KMS-11 (cell line): Measurements from ENCODE around the gene GDAP1L1.

Experiments used
- H2AFZ ChIP-seq: fragments of 200-600 bp; sonication (generic); 2 replicates; pipeline ENCODE4 v1.6.1; 2016; ENCODE audit warnings: antibody characterized with exemption, mixed run types, low read depth
- H3K27ac ChIP-seq: fragments of 200-600 bp; sonication (generic); 2 replicates; pipeline ENCODE4 v1.6.1; 2016; ENCODE audit warnings: mild to moderate bottlenecking, mixed run types
- H3K27me3 ChIP-seq: fragments of 200-600 bp; sonication (generic); 2 replicates; pipeline ENCODE4 v1.6.1; 2017; ENCODE audit warnings: mild to moderate bottlenecking, low read depth, mixed run types, moderate library complexity; ENCODE audit not compliant: insufficient read depth
- H3K36me3 ChIP-seq: fragments of 200-600 bp; sonication (generic); 2 replicates; pipeline ENCODE4 v1.6.1; 2017; ENCODE audit warnings: mild to moderate bottlenecking, mixed run types; ENCODE audit not compliant: insufficient read depth
- H3K4me1 ChIP-seq: fragments of 200-600 bp; sonication (generic); 2 replicates; pipeline ENCODE4 v1.6.1; 2016; ENCODE audit warnings: mild to moderate bottlenecking, low read depth, mixed run types; ENCODE audit not compliant: poor library complexity, severe bottlenecking
- H3K4me2 ChIP-seq: fragments of 200-600 bp; sonication (generic); 2 replicates; pipeline ENCODE4 v1.7.0; 2016; ENCODE audit warnings: mild to moderate bottlenecking, mixed run types
- H3K4me3 ChIP-seq: fragments of 200-600 bp; sonication (generic); IDR thresholded peaks from 2 replicates; pipeline ENCODE4 v1.6.1; 2017; ENCODE audit warnings: low read depth, low read length, mixed read lengths; ENCODE audit not compliant: insufficient read depth
- H3K79me2 ChIP-seq: fragments of 200-600 bp; sonication (generic); 2 replicates; pipeline ENCODE4 v1.6.1; 2016; ENCODE audit warnings: low read depth, mixed run types; ENCODE audit not compliant: insufficient read depth
- H3K9ac ChIP-seq: fragments of 200-600 bp; sonication (generic); 2 replicates; pipeline ENCODE4 v1.6.1; 2016; ENCODE audit warnings: mild to moderate bottlenecking, mixed run types
- H4K20me1 ChIP-seq: fragments of 200-600 bp; sonication (generic); 2 replicates; pipeline ENCODE4 v1.6.1; 2016; ENCODE audit warnings: mild to moderate bottlenecking, mixed run types; ENCODE audit not compliant: insufficient read depth
- CTCF ChIP-seq: fragments of 200-600 bp; sonication (generic); conservative IDR thresholded peaks from 2 replicates; pipeline ENCODE4 v1.6.1; 2017; ENCODE audit warnings: low read depth, mild to moderate bottlenecking, antibody characterized with exemption, low read length, moderate library complexity, mixed read lengths

Gene GDAP1L1

GRCh38 chr20:44247131-44247571 lies at the start of gene GDAP1L1:
Gene GDAP1L1, plus strand, starts transcription at chr20:44247308. Its CDS starts 27 bp downstream, at chr20:44247335.
- no peaks in the 10 kb centered on the region for H3K4me1 ChIP-seq
- no peaks in the 10 kb centered on the region for H3K36me3 ChIP-seq
- no peak for TF ChIP-seq CTCF
- no peaks in the 10 kb centered on the region for H3K27me3 ChIP-seq
- H3K27ac ChIP-seq, result no peak within 1 kb of the TSS
- H3K9ac ChIP-seq, result no peak within 1 kb of the TSS
- H3K4me2 ChIP-seq, result no peak within 1 kb of the TSS
- H2AFZ ChIP-seq, result no peak within 1 kb of the TSS
- no peak within 1 kb of the TSS for H3K4me3 ChIP-seq
- H3K79me2 ChIP-seq, result no peaks in the 10 kb centered on the region
- H4K20me1 ChIP-seq, result no peaks in the 10 kb centered on the region

- Histone ChIP-seq H3K79me2 (peaks cover 7% of the 10 kb centered on the region), H3K27ac (no peak overlapping the region), H3K27me3 (no peaks in the 10 kb centered on the region), H2AFZ (no peak overlapping the region), H3K4me1 (peaks cover 33% of the 10 kb centered on the region), H3K4me3 (no peak overlapping the region), H3K9ac (no peak overlapping the region), H3K36me3 (peaks cover 5% of the 10 kb centered on the region; the same call in 1 of the 2 replicates), H3K4me2 (no peak overlapping the region), H4K20me1 (peaks cover 5% of the 10 kb centered on the region; the same call in 1 of the 2 replicates)
- TF ChIP-seq CTCF, result no peak
These were observed 48.2 kb upstream of the GDAP1L1 start for GRCh38 chr20:44198872-44199271.

- no peaks in the 10 kb centered on the region for H3K27me3 ChIP-seq
- H3K4me3 ChIP-seq, result no peak overlapping the region
- no peak overlapping the region for H3K4me2 ChIP-seq
- no peak for TF ChIP-seq CTCF
- H3K27ac ChIP-seq, result no peak overlapping the region
- H3K79me2 ChIP-seq, result peaks cover 8% of the 10 kb centered on the region
- peaks cover 5% of the 10 kb centered on the region; the same call in 1 of the 2 replicates for H4K20me1 ChIP-seq
- H3K36me3 ChIP-seq, result peaks cover 5% of the 10 kb centered on the region; the same call in 1 of the 2 replicates
- H3K4me1 ChIP-seq, result peaks cover 43% of the 10 kb centered on the region
- H2AFZ ChIP-seq, result no peak overlapping the region
- H3K9ac ChIP-seq, result no peak overlapping the region
These were observed 47.2 kb upstream of the GDAP1L1 start for GRCh38 chr20:44199877-44200276.

GRCh38 chr20:44200371-44200770 lies 46.7 kb upstream of the GDAP1L1 start:
- H3K79me2 ChIP-seq, result peaks cover 13% of the 10 kb centered on the region
- TF ChIP-seq CTCF, result no peak
- no peak overlapping the region for H3K9ac ChIP-seq
- H4K20me1 ChIP-seq, result peaks cover 5% of the 10 kb centered on the region; the same call in 1 of the 2 replicates
- H3K36me3 ChIP-seq, result peaks cover 5% of the 10 kb centered on the region; the same call in 1 of the 2 replicates
- no peak overlapping the region for H3K4me3 ChIP-seq
- H3K4me1 ChIP-seq, result peaks cover 48% of the 10 kb centered on the region
- H3K27ac ChIP-seq, result no peak overlapping the region
- H2AFZ ChIP-seq, result no peak overlapping the region
- H3K4me2 ChIP-seq, result no peak overlapping the region
- H3K27me3 ChIP-seq, result no peaks in the 10 kb centered on the region
